Immature natural killer cell (primary cell): ENCODE data around the gene THSD4. TPM values are rescaled to one million over a fixed set of nuclear protein-coding genes. Genes with fewer than 3 reads are reported as not detected.
"Not testable (repeated sequence)": the region's sequence is repeated elsewhere in the genome, so short reads cannot be mapped to it uniquely, and the experiment has no call there.

Source experiments
- DNase-seq, 3 donors: peaks; one replicate each; pipeline ENCODE4 v3.0.0; 2022; ENCODE audit warnings: mixed read lengths in 1 of 3
- H3K27ac Mint-ChIP-seq, 6 donors: one replicate each; pipeline ENCODE4 v1.8.0; 2020; ENCODE audit warnings: mixed read lengths in 6 of 6, mild to moderate bottlenecking in 5 of 6, inconsistent platforms in 4 of 6, moderate library complexity in 3 of 6
- H3K27me3 Mint-ChIP-seq, 3 donors: one replicate each; pipeline ENCODE4 v1.8.0; 2020 to 2021; ENCODE audit warnings: low read depth in 3 of 3, mild to moderate bottlenecking in 3 of 3, mixed read lengths in 3 of 3, moderate library complexity in 3 of 3, inconsistent platforms in 1 of 3
- H3K36me3 Mint-ChIP-seq, 3 donors: one replicate each; pipeline ENCODE4 v1.8.0; 2020; ENCODE audit warnings: mixed read lengths in 3 of 3, inconsistent platforms in 2 of 3, mild to moderate bottlenecking in 2 of 3
- H3K4me1 Mint-ChIP-seq, 2 donors: one replicate each; pipeline ENCODE4 v1.8.0; 2020; ENCODE audit warnings: inconsistent platforms in 2 of 2, mild to moderate bottlenecking in 2 of 2, mixed read lengths in 2 of 2, moderate library complexity in 1 of 2
- H3K4me3 Mint-ChIP-seq, 5 donors: one replicate each; pipeline ENCODE4 v1.8.0; 2020; ENCODE audit warnings: mild to moderate bottlenecking in 5 of 5, mixed read lengths in 5 of 5, inconsistent platforms in 3 of 5, moderate library complexity in 3 of 5
- H3K9me3 Mint-ChIP-seq, 6 donors: one replicate each; pipeline ENCODE4 v1.8.0; 2020; ENCODE audit warnings: mild to moderate bottlenecking in 6 of 6, mixed read lengths in 6 of 6, inconsistent platforms in 4 of 6, moderate library complexity in 3 of 6
- polyA plus RNA-seq, 3 donors: library from polyadenylated mRNA; unstranded; fragments of 300-500 nt; fragmentation: Illumina TruSeq; gene quantifications; one replicate each; pipeline ENCODE4 v1.2.3, GENCODE V29; 2021

Gene THSD4
- polyA plus RNA-seq, 3 donors from 2014 or later, result not detected

GRCh38 chr15:71718116-71718910, 603.0 kb downstream of the THSD4 start:
- no peak overlapping the region for H3K4me3 Mint-ChIP-seq
- H3K27ac Mint-ChIP-seq, result no peak overlapping the region
- no peaks in the 10 kb centered on the region for H3K9me3 Mint-ChIP-seq
- no peak for DNase-seq
- no peaks in the 10 kb centered on the region for H3K36me3 Mint-ChIP-seq
- peaks cover 0 to 3% (median 0%) of the 10 kb centered on the region in 3 donors for H3K27me3 Mint-ChIP-seq
- H3K4me1 Mint-ChIP-seq, result no peaks in the 10 kb centered on the region

DNA sequence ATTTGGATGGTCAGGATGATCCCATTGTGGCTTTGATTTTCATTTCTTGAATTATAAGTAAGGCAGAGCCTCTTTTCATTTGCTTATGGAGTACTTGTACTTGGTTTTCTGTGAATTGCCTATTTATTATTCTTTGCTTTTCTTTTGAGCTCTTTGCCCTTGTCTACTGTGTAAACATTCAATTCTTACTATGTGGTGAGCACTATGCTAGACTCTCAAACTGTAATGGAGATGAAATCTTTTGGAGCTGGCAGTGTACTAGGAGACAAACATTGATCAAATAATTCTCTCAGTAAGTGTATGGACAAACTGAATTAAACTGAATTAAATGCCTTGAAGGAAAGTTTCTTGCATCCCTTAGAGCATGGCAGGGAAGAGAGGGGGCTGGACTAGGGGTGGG, 608.1 kb downstream of the THSD4 start:
- no peak for DNase-seq
- H3K36me3 Mint-ChIP-seq, result no peaks in the 10 kb centered on the region
- H3K27ac Mint-ChIP-seq, result no peak overlapping the region
- H3K4me1 Mint-ChIP-seq, result no peaks in the 10 kb centered on the region
- H3K4me3 Mint-ChIP-seq, result no peak overlapping the region
- peaks cover 0 to 2% (median 0%) of the 10 kb centered on the region in 6 donors for H3K9me3 Mint-ChIP-seq
- peaks cover 0 to 2% (median 0%) of the 10 kb centered on the region in 3 donors for H3K27me3 Mint-ChIP-seq

DNA sequence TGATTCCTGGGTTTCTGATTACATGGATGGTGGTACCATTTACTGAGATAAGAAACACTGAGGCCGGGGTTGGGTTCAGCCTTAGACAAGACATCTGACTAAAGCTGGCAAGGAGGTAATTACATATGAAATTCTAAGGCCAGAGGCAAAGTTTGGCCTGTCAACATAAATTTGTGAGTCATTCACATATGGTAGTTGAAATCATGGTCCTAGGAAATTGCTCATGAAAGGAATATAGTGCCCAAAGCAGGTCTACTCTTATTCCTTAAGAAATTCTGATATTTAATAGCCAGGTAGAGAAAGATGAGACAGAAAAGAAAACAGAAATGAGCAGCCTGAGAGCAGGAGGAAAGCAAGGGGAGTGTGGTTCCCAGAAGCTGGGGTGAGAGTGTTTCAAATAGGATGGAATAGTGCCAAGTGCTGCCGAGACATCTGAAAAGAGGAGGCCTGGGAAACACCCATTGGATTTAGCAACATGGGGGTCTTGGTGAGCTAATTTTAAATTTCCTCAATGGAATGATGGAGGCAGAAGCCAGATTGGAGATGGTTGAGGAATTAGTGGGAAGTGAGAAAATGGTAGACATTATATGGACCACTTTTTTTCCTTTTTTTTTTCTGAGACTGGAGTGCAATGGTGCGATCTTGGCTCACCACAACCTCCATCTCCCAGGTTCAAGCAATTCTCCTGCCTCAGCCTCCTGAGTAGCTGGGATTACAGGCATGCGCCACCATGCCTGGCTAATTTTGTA, 610.1 kb downstream of the THSD4 start:
- H3K4me3 Mint-ChIP-seq, H3K27me3 Mint-ChIP-seq, DNase-seq, H3K27ac Mint-ChIP-seq, H3K4me1 Mint-ChIP-seq, H3K36me3 Mint-ChIP-seq, H3K9me3 Mint-ChIP-seq: not testable (repeated sequence)

DNA sequence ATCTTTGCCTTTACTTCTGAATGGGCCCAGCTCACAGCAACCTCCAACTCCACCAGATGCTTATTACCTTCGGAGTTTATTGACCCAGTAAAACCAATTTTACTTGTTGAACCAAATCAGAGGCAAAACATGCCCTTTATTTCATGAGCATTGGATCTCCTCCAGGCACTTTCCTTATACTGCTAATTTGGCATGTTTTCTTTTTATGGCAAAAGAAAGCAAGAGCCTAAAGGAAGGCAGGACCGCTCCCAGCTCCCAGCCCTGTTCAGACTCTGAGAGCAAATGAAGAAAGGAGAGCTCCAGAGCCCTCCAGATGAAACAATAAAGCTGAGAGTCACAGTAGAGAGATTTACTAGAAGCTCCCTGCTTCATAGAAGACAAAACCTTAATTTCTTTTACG, 613.6 kb downstream of the THSD4 start:
- peaks cover 0 to 2% (median 0%) of the 10 kb centered on the region in 6 donors for H3K9me3 Mint-ChIP-seq
- no peak for DNase-seq
- no peak overlapping the region for H3K4me3 Mint-ChIP-seq
- peaks cover 0 to 11% (median 2%) of the 10 kb centered on the region in 3 donors for H3K27me3 Mint-ChIP-seq
- no peak overlapping the region for H3K27ac Mint-ChIP-seq
- no peaks in the 10 kb centered on the region for H3K36me3 Mint-ChIP-seq
- H3K4me1 Mint-ChIP-seq, result no peaks in the 10 kb centered on the region

- H3K4me1 Mint-ChIP-seq, result no peaks in the 10 kb centered on the region
- H3K36me3 Mint-ChIP-seq, result no peaks in the 10 kb centered on the region
- H3K27ac Mint-ChIP-seq, result no peak overlapping the region
- H3K9me3 Mint-ChIP-seq, result peaks cover 0 to 2% (median 0%) of the 10 kb centered on the region in 6 donors
- H3K27me3 Mint-ChIP-seq, result peaks cover 0 to 11% (median 2%) of the 10 kb centered on the region in 3 donors
- no peak for DNase-seq
- no peak overlapping the region for H3K4me3 Mint-ChIP-seq
Measured at GRCh38 chr15:71729319-71729718, 614.0 kb downstream of the THSD4 start.

- H3K9me3 Mint-ChIP-seq, result peaks cover 0 to 2% (median 0%) of the 10 kb centered on the region in 6 donors
- peaks cover 0 to 11% (median 4%) of the 10 kb centered on the region in 3 donors for H3K27me3 Mint-ChIP-seq
- no peak overlapping the region for H3K4me3 Mint-ChIP-seq
- H3K27ac Mint-ChIP-seq, result no peak overlapping the region
- no peaks in the 10 kb centered on the region for H3K4me1 Mint-ChIP-seq
- DNase-seq, result no peak
- H3K36me3 Mint-ChIP-seq, result no peaks in the 10 kb centered on the region
Measured at GRCh38 chr15:71730277-71731144, 615.2 kb downstream of the THSD4 start.

DNA sequence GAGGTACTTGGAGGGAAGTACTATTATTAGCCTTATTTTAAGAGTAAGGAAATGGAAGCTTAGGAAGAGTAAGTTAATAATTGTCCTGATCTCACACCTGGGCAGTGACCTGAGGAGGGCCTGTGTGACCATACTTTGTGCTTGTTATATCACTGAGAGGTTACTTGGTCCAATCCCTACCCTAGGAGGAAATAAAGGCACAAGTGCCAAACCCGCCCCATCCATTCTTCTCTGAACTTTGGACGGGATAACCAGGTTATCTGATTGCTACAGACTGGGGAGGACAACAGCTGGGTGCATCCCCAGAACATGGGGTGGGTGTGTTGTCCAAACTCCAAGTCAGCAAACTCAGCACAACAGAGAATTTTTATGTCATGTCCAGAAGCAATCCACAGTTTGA, 617.4 kb downstream of the THSD4 start:
- Mint-ChIP-seq H3K27ac (no peak overlapping the region), H3K36me3 (no peaks in the 10 kb centered on the region), H3K4me1 (no peaks in the 10 kb centered on the region), H3K27me3 (peaks cover 0 to 11% (median 4%) of the 10 kb centered on the region in 3 donors), H3K4me3 (no peak overlapping the region), H3K9me3 (no peaks in the 10 kb centered on the region)
- DNase-seq, result no peak

GRCh38 chr15:71733122-71733521, 617.9 kb downstream of the THSD4 start:
- H3K36me3 Mint-ChIP-seq, result no peaks in the 10 kb centered on the region
- DNase-seq, result no peak
- H3K9me3 Mint-ChIP-seq, result no peaks in the 10 kb centered on the region
- H3K27me3 Mint-ChIP-seq, result peaks cover 0 to 11% (median 4%) of the 10 kb centered on the region in 3 donors
- no peak overlapping the region for H3K4me3 Mint-ChIP-seq
- no peak overlapping the region for H3K27ac Mint-ChIP-seq
- no peaks in the 10 kb centered on the region for H3K4me1 Mint-ChIP-seq

- H3K4me1 Mint-ChIP-seq, result no peaks in the 10 kb centered on the region
- no peak for DNase-seq
- peaks cover 0 to 8% (median 5%) of the 10 kb centered on the region in 3 donors for H3K27me3 Mint-ChIP-seq
- H3K36me3 Mint-ChIP-seq, result no peaks in the 10 kb centered on the region
- no peaks in the 10 kb centered on the region for H3K9me3 Mint-ChIP-seq
- no peak overlapping the region for H3K27ac Mint-ChIP-seq
- H3K4me3 Mint-ChIP-seq, result no peak overlapping the region
Measured at GRCh38 chr15:71734709-71735384, 619.6 kb downstream of the THSD4 start.

DNA sequence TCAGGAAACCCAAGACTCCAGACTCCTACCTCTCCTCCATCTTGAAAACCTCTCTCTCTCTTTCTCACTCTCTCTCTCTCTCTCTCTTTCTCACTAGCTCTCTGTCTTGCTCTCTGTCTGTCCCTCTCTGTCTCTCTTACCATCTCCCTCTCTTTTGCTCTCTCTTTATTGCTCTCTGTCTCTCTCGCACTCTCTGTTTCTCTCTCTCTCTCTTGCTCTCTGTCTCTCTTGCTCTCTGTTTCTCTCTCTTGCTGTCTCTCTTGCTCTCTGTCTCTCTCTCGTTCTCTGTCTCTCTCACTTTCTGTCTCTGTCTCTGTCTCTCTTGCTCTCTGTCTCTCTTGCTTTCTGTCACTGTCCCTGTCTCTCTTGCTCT, 620.1 kb downstream of the THSD4 start:
- Mint-ChIP-seq H3K27me3 (peaks cover 0 to 8% (median 4%) of the 10 kb centered on the region in 3 donors), H3K4me3 (no peak overlapping the region), H3K27ac (no peak overlapping the region), H3K9me3 (no peaks in the 10 kb centered on the region), H3K4me1 (no peaks in the 10 kb centered on the region), H3K36me3 (no peaks in the 10 kb centered on the region)
- DNase-seq, result no peak

DNA sequence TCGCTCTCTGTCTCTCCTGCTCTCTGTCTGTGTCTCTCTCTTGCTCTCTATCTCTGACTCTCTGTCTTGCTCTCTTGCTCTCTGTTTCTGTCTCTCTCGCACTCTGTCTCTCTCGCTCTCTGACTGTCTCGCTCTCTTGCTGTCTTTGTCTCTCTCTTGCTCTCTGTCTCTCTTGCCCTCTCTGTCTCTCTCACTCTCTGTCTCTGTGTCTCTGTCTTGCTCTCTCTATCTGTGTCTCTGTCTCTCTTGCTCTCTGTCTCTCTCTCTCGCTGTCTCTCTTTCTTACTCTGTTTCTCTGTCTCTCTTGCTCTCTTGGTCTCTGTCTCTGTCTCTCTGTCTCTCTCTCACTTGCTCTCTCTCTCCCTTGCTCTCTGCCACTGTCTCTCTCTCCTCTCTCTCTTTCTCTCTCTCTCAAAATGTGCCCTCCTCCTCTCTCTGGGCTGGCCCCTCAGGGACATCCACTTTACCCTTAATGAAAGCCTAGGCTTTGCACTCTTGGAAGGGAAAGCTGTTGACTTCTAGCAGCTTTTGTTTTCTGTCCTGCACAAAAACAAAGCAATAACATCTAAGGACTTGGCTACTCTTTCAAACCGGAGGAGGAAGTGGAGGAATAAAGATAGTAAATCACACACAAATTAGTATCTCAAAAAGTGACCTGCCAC, 621.1 kb downstream of the THSD4 start:
- no peaks in the 10 kb centered on the region for H3K4me1 Mint-ChIP-seq
- peaks cover 0 to 7% (median 4%) of the 10 kb centered on the region in 3 donors for H3K27me3 Mint-ChIP-seq
- no peaks in the 10 kb centered on the region for H3K36me3 Mint-ChIP-seq
- DNase-seq, result no peak
- H3K4me3 Mint-ChIP-seq, result no peak overlapping the region
- no peaks in the 10 kb centered on the region for H3K9me3 Mint-ChIP-seq
- no peak overlapping the region for H3K27ac Mint-ChIP-seq

DNA sequence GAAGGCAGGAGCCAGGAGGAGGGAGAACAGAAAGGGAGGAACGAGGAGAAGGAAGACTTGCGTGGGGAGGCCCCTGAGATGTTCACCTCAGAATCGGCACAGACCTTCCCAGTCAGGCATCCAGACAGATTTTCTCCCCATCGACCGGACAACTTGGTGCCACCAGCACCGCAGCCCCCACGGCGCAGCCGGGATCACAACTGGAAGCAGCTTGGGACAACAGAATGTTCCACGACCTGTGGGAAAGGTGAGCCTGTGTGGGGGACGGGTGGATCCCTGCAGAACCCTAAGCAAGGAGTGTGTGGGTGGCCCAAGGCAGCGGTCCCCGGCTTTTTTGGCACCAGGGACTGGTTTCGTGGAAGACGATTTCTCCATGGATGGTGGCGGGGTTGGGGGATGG, 622.5 kb downstream of the THSD4 start:
- no peak overlapping the region for H3K4me3 Mint-ChIP-seq
- no peak overlapping the region for H3K27ac Mint-ChIP-seq
- no peak for DNase-seq
- no peaks in the 10 kb centered on the region for H3K36me3 Mint-ChIP-seq
- H3K9me3 Mint-ChIP-seq, result no peaks in the 10 kb centered on the region
- peaks cover 0 to 4% (median 2%) of the 10 kb centered on the region in 3 donors for H3K27me3 Mint-ChIP-seq
- no peaks in the 10 kb centered on the region for H3K4me1 Mint-ChIP-seq

- H3K4me1 Mint-ChIP-seq, result no peaks in the 10 kb centered on the region
- no peaks in the 10 kb centered on the region for H3K9me3 Mint-ChIP-seq
- H3K27ac Mint-ChIP-seq, result no peak overlapping the region
- no peaks in the 10 kb centered on the region for H3K36me3 Mint-ChIP-seq
- no peak for DNase-seq
- no peak overlapping the region for H3K4me3 Mint-ChIP-seq
- peaks cover 0 to 3% (median 2%) of the 10 kb centered on the region in 3 donors for H3K27me3 Mint-ChIP-seq
Measured at GRCh38 chr15:71739355-71739754, 624.1 kb downstream of the THSD4 start.
